H1 (cell line): ENCODE measurements around the gene MYF5. TPM values are rescaled to one million over a fixed set of nuclear protein-coding genes. Genes with fewer than 3 reads are reported as not detected.

Source experiments
- polyA plus RNA-seq, 7 experiments: library from polyadenylated mRNA; depleted of rRNA in 3 of 7; stranded (reverse) in 5 of 7; unstranded in 2 of 7; fragments of >200 nt in 5 of 7; fragments of 200-250 nt in 2 of 7; gene quantifications; 1 replicate in 5 of 7; 2 replicates in 1 of 7; 4 replicates in 1 of 7; pipeline versions ENCODE4 v1.2.1 to v1.2.3, GENCODE V29; 2011 to 2013; ENCODE audit warnings: missing spikeins in 2 of 7, mixed read lengths in 2 of 7
- total RNA-seq: library from RNA; stranded (reverse); fragmentation: NEBNext Ultra II Directional; extraction: Animal tissue kit (Norgen Biotek cat#: 25700); gene quantifications from 2 replicates; pipeline ENCODE4 v1.2.1, GENCODE V29; 2021

Gene MYF5
- total and polyA plus RNA-seq, 2 of the 8 experiments (the other 6 are each of a cell fraction or from before 2014, with no cell fraction given) = 0.09 TPM; not detected in 1

Other genes starting within 250 kb of the MYF5 start
- gene MYF6, start 9.3 kb upstream of the MYF5 start, total RNA-seq = not detected in 2 replicates
- 0.31 and 0.39 TPM in 2 replicates for gene MYF6, start 9.3 kb upstream of the MYF5 start, polyA plus RNA-seq (2011; rRNA removed)
- 17.8 and 22.0 TPM in 2 replicates for gene LIN7A, start 221.0 kb downstream of the MYF5 start, total RNA-seq
- 5.0 and 5.8 TPM in 2 replicates for gene LIN7A, start 221.0 kb downstream of the MYF5 start, polyA plus RNA-seq (2011; rRNA removed)